LNCAP (cell line): ENCODE results near the gene LRRC3.

Source experiments
- CTCF ChIP-seq: fragments of 450-650 bp; IDR thresholded peaks from 2 replicates; pipeline ENCODE4 v1.5.1; 2017; ENCODE audit warnings: mild to moderate bottlenecking

The LRRC3 gene

GRCh38 chr21:44414291-44415072, 40.8 kb upstream of the LRRC3 start:
- TF ChIP-seq CTCF, result no peak

GRCh38 chr21:44415073-44416025, 40.0 kb upstream of the LRRC3 start:
- TF ChIP-seq CTCF, result no peak

GRCh38 chr21:44416193-44416592, 39.1 kb upstream of the LRRC3 start:
- TF ChIP-seq CTCF, result no peak

GRCh38 chr21:44418108-44418875, 37.0 kb upstream of the LRRC3 start:
- TF ChIP-seq CTCF, result no peak

- TF ChIP-seq CTCF, result no peak
Measured at GRCh38 chr21:44418876-44419230, 36.5 kb upstream of the LRRC3 start.

DNA sequence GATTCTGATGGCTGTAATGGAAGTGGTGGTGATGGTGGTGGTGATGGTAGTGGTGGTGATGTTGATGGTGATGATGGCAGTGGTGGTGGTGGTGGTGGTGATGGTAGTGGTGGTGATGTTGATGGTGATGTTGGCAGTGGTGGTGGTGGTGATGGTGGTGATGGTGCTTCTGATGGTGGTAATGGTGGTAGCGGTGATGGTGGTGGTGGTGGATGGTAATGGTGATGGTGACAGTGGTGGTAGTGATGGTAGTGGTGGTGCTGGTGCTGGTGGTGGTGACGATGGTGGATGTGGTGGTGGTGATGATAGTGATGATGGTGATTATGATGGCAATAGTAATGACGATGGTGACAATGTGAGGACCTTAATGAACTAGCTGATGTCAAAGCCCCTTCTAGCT, 35.6 kb upstream of the LRRC3 start:
- TF ChIP-seq CTCF, result no peak
